GM12891 (cell line): ENCODE measurements around the gene SLC22A23.

ENCODE experiments used
- POLR2A ChIP-seq: IDR thresholded peaks from 2 replicates; pipeline ENCODE4 v1.6.1; 2011; ENCODE audit warnings: low read depth, low read length, control low read depth
- TAF1 ChIP-seq: IDR thresholded peaks from 2 replicates; pipeline ENCODE4 v1.6.1; 2011; ENCODE audit warnings: low read depth, low read length, control low read depth

- no peak for TF ChIP-seq TAF1
- TF ChIP-seq POLR2A = no peak
Observed at GRCh38 chr6:3264356-3264755, 192.5 kb downstream of the SLC22A23 start.
